Astrocyte of the spinal cord (primary cell): ENCODE measurements around the gene TMPRSS7.

Source experiments
- DNase-seq: peaks from one replicate; pipeline ENCODE4 v3.0.0; 2011; ENCODE audit warnings: low read depth, low spot score
- H3K4me3 ChIP-seq: 2 replicates; pipeline ENCODE4 v1.5.1; 2011; ENCODE audit warnings: low read depth, mild to moderate bottlenecking, low read length, moderate library complexity
- CTCF ChIP-seq: IDR thresholded peaks from 2 replicates; pipeline ENCODE4 v1.5.1; 2012; ENCODE audit warnings: low read depth, mild to moderate bottlenecking, low read length, inconsistent platforms
- in situ Hi-C: cut with HindIII; loops from 2 replicates; pipeline ENCODE4 v1.10.0; 2017; ENCODE audit warnings: low sequenced_read_pairs

TMPRSS7 gene

GRCh38 chr3:112086076-112086854 lies 51.7 kb downstream of the TMPRSS7 start, which contains the start of gene C3orf52:
Gene C3orf52, plus strand, starts transcription at chr3:112086389. Its CDS starts 19 bp downstream, at chr3:112086408.
- in situ Hi-C loops, result no loop called here
- H3K4me3 ChIP-seq, result peak within 1 kb of the TSS; percentile 73
- peak; percentile 6 for TF ChIP-seq CTCF
- peak; percentile 86 for DNase-seq

- no peak for DNase-seq
- no peak for TF ChIP-seq CTCF
- peak overlapping the region; percentile 73 for H3K4me3 ChIP-seq
- in situ Hi-C loops, result no loop called here
Observed at GRCh38 chr3:112086875-112087524, 52.5 kb downstream of the TMPRSS7 start.

DNA sequence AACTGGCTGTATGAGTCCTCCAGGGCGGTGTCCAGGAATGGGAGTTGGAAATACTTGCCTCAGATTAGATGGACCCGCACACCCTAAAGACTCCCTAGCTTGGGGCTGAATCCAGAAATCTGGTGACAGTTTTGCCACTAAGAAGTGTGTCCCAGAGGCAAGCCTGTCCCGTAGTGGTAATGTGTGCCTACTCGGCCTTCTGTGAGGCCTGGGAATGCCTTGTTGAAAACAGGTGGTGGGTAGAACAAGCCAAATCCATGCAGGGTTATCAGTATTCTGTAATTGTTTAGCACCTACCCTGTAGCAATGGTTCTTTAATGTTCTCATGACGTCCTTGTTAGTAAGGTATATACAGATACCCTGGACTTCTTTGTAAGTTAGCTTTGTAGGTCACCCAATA lies 53.2 kb downstream of the TMPRSS7 start:
- H3K4me3 ChIP-seq, result peak overlapping the region; percentile 73
- no peak for DNase-seq
- in situ Hi-C loops, result no loop called here
- TF ChIP-seq CTCF, result no peak

DNA sequence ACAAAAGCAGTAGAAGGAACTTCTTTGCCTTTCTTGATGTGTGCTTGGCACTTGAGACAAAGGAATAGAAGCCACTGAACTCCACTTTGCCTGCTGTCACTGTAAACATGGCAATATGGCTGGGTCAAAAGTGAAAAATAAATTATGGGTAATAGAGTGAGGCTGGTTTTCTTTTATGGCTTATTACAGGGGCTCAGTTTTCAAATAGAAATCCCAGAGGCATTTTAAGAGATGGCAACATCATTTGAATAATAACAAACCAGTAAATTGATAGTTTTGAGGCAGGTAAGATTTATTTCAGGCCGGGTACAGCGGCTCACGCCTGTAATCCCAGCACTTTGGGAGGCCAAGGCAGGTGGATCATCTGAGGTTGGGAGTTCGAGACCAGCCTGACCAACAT lies 54.4 kb downstream of the TMPRSS7 start:
- TF ChIP-seq CTCF, result no peak
- in situ Hi-C loops, result no loop called here
- no peak for DNase-seq
- no peak overlapping the region for H3K4me3 ChIP-seq

DNA sequence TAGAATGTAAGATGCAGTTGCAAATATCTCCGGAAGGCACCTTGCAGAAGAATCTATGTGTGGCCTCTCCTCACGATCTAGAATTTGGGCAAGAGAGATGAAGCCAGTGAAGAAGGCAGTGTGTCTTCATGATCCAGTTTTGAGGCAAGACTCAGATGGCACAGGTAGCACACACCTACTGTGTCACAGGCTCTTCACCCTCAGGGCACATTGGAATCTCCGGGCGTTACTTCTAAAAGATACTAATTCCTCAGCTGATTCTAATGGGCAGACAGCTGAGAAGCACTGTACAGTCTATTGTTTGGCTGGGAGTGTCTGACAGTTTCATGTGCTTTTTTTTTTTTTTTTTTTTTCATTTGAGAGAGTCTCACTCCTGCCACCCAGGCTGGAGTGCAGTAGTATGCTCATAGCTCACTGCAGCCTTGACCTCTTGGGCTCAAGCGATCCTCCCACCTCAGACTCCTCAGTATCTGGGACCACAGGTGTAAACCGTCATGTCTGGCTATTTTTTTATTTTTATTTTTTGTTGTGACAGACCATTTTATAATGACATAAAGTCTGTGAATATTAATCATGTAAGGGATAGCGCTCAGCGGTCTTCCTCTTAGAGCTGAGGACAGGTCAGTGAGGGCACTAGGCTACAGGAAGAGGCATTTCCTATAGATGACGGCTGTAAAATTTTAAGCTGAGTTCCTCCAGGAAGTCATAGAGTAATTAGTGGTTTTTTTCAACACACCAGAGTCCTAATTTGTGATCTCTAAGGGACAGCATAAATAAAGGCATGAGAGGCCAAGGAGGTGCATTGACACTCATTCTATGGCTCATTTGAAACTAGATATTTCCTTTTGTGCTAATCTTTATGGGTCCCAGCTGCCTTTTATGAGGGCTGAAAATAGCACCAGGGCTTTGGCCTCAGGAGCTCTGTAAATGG lies 55.7 kb downstream of the TMPRSS7 start:
- in situ Hi-C loops, result no loop called here
- no peak overlapping the region for H3K4me3 ChIP-seq
- DNase-seq, result no peak
- TF ChIP-seq CTCF, result no peak

DNA sequence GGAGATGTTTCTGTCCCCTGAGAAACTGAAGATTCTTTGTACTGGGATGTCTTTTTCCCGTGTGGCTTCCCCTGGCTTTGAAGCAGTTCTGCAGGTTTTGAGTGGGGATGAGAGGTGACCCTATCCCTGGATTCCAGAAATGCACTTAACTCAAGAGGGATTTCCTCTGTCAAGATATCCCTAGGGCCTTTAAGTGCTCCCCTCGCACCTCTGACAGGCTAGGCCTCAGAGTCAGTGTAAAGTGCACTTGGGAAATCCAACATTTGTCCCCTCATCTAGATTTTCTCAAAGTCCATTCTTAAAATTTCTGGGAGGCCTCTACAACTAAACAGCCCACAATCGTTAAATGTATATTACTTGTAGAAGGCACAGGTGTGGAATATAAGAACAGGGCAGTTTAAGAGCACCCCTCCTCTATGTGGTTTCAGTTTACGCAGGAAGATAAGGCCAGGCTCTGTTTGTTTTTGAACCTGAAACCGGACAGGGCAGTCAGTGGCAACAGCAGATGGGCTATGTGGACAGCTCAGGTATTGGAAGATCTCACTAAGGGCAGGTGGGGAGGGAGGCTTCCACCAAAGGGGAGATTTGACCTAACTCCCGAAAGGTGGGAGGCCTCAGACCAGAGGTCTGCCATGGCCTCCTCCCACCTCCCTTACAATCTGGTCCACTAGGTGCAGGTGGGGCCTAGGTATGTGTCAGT lies 56.5 kb downstream of the TMPRSS7 start:
- no peak for TF ChIP-seq CTCF
- no peak for DNase-seq
- H3K4me3 ChIP-seq, result no peak overlapping the region
- in situ Hi-C loops, result no loop called here
